HG03457 (cell line): ENCODE measurements around the gene HSF4.
"Not testable (repeated sequence)": the region's sequence is repeated elsewhere in the genome, so short reads cannot be mapped to it uniquely, and the experiment has no call there.

Experiments used
- ATAC-seq: cut with Tn5 transposase; IDR thresholded peaks from one replicate; pipeline ENCODE4 v1.9.1; 2021; ENCODE audit warnings: moderate number of reproducible peaks; ENCODE audit not compliant: unreplicated experiment

HSF4 gene

GRCh38 chr16:67164599-67165061 is at the start of gene HSF4:
HSF4 (plus strand) TSS chr16:67164745; CDS start chr16:67164812, 67 bp downstream.
- no peak for ATAC-seq

- no peak for ATAC-seq
These were observed 49.8 kb upstream of the HSF4 start for GRCh38 chr16:67114793-67115192.

- ATAC-seq: no peak
These were observed 48.9 kb upstream of the HSF4 start for GRCh38 chr16:67115639-67116038.

GRCh38 chr16:67116388-67117311 is 47.9 kb upstream of the HSF4 start:
- no peak for ATAC-seq

GRCh38 chr16:67117716-67118115 is 46.8 kb upstream of the HSF4 start:
- no peak for ATAC-seq

GRCh38 chr16:67120025-67120424 is 44.5 kb upstream of the HSF4 start:
- no peak for ATAC-seq

GRCh38 chr16:67122799-67123198 is 41.7 kb upstream of the HSF4 start:
- ATAC-seq: not testable (repeated sequence)

- ATAC-seq: no peak
These were observed 36.1 kb upstream of the HSF4 start for GRCh38 chr16:67128417-67128816.

- no peak for ATAC-seq
These were observed 35.7 kb upstream of the HSF4 start for GRCh38 chr16:67128887-67129286.

- no peak for ATAC-seq
These were observed 35.1 kb upstream of the HSF4 start for GRCh38 chr16:67129422-67129821.

- ATAC-seq: no peak
These were observed 26.9 kb upstream of the HSF4 start for GRCh38 chr16:67137605-67138004.

- no peak for ATAC-seq
These were observed 23.2 kb upstream of the HSF4 start for GRCh38 chr16:67141391-67141790.

GRCh38 chr16:67142342-67142741 is 22.2 kb upstream of the HSF4 start:
- no peak for ATAC-seq

- no peak for ATAC-seq
These were observed 19.6 kb upstream of the HSF4 start for GRCh38 chr16:67144943-67145342.

- ATAC-seq: no peak
These were observed 18.8 kb upstream of the HSF4 start for GRCh38 chr16:67145746-67146145.

- ATAC-seq: no peak
These were observed 17.8 kb upstream of the HSF4 start for GRCh38 chr16:67146523-67147357.

- ATAC-seq: no peak
These were observed 17.0 kb upstream of the HSF4 start for GRCh38 chr16:67147437-67148140.

- no peak for ATAC-seq
These were observed 16.3 kb upstream of the HSF4 start for GRCh38 chr16:67148221-67148620.

- no peak for ATAC-seq
These were observed 15.8 kb upstream of the HSF4 start for GRCh38 chr16:67148656-67149275.

GRCh38 chr16:67149276-67150046 is 15.1 kb upstream of the HSF4 start:
- no peak for ATAC-seq
